Astrocyte of the spinal cord (primary cell): Measurements from ENCODE around the gene ZNF610.
"Not testable (repeated sequence)": the region's sequence is repeated elsewhere in the genome, so short reads cannot be mapped to it uniquely, and the experiment has no call there.

Experiments
- DNase-seq: peaks from one replicate; pipeline ENCODE4 v3.0.0; 2011; ENCODE audit warnings: low read depth, low spot score
- H3K4me3 ChIP-seq: 2 replicates; pipeline ENCODE4 v1.5.1; 2011; ENCODE audit warnings: low read depth, mild to moderate bottlenecking, low read length, moderate library complexity
- in situ Hi-C: cut with HindIII; loops from 2 replicates; pipeline ENCODE4 v1.10.0; 2017; ENCODE audit warnings: low sequenced_read_pairs
- TF ChIP-seq, protein P1 (sequence below): IDR thresholded peaks from 2 replicates; pipeline ENCODE4 v1.5.1; 2012; ENCODE audit warnings: low read depth, mild to moderate bottlenecking, low read length, inconsistent platforms

The ZNF610 gene

GRCh38 chr19:52297601-52298364 is 38.3 kb upstream of the ZNF610 start:
- DNase-seq: no peak
- peak overlapping the region; percentile 79 for H3K4me3 ChIP-seq
- TF ChIP-seq, protein P1, sequence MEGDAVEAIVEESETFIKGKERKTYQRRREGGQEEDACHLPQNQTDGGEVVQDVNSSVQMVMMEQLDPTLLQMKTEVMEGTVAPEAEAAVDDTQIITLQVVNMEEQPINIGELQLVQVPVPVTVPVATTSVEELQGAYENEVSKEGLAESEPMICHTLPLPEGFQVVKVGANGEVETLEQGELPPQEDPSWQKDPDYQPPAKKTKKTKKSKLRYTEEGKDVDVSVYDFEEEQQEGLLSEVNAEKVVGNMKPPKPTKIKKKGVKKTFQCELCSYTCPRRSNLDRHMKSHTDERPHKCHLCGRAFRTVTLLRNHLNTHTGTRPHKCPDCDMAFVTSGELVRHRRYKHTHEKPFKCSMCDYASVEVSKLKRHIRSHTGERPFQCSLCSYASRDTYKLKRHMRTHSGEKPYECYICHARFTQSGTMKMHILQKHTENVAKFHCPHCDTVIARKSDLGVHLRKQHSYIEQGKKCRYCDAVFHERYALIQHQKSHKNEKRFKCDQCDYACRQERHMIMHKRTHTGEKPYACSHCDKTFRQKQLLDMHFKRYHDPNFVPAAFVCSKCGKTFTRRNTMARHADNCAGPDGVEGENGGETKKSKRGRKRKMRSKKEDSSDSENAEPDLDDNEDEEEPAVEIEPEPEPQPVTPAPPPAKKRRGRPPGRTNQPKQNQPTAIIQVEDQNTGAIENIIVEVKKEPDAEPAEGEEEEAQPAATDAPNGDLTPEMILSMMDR: no peak
- in situ Hi-C loops: no loop called here

GRCh38 chr19:52307275-52307674 is 28.8 kb upstream of the ZNF610 start:
- in situ Hi-C loops: no loop called here
- no peak overlapping the region for H3K4me3 ChIP-seq
- TF ChIP-seq, protein P1: no peak
- DNase-seq: peak; percentile 43

- in situ Hi-C loops: no loop called here
- no peak for DNase-seq
- no peak overlapping the region for H3K4me3 ChIP-seq
- TF ChIP-seq, protein P1: no peak
These were observed 13.6 kb upstream of the ZNF610 start for GRCh38 chr19:52322429-52322828.

- DNase-seq: peak; percentile 21
- TF ChIP-seq, protein P1: no peak
- in situ Hi-C loops: no loop called here
- H3K4me3 ChIP-seq: no peak overlapping the region
These were observed 4.3 kb upstream of the ZNF610 start for GRCh38 chr19:52331757-52332156.

DNA sequence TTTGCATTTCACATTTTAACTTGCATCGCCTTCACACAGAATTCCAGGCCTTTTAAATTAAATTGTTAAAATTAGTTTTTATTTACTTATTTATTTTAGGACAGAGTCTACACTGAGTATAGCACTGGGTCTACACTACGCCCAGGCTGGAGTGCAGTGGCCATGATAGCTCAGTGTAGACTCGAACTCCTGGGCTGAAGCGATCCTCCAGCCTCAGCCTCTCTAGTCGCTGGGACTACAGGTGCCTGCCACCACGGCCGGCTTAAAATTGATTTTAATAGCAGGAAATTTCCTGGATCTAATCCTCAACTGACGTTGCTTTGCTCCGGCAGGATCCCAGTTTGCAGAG is 301 bp upstream of the ZNF610 start:
- peak overlapping the region; percentile 72 for H3K4me3 ChIP-seq
- DNase-seq: no peak
- TF ChIP-seq, protein P1: no peak
- in situ Hi-C loops: no loop called here

GRCh38 chr19:52336791-52337381 is 843 bp downstream of the ZNF610 start:
- DNase-seq: peak; percentile 7
- TF ChIP-seq, protein P1: no peak
- in situ Hi-C loops: no loop called here
- H3K4me3 ChIP-seq: peak overlapping the region; percentile 72

DNA sequence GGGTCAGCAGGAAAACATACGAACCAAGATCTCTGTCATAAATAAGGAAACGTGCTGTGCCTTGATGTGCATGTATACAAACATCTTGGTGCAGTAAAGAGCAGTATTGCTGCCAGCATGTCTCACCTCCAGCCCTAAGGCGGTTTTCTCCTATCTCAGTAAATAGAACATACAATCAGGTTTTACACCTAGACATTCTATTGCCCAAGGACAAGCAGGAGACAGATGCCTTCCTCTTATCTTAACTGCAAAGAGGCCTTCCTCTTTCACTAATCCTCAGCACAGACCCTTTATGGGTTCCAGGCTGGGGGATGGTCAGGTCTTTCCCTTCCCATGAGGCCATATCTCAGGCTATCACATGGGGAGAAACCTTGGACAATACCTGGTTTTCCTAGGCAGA is 3.0 kb downstream of the ZNF610 start:
- DNase-seq, H3K4me3 ChIP-seq, in situ Hi-C loops: not testable (repeated sequence)
